ENCODE measurements around the gene NCOA3.

Gene NCOA3

GRCh38 chr20:47675190-47676142 is 173.8 kb downstream of the NCOA3 start:
- H3K27ac ChIP-seq: no peak overlapping the region
- in situ Hi-C loops (cut with HindIII; ENCODE audit: low pct_ligation_motif_present, low sequenced_read_pairs): loop anchor here (25.0 kb wide), 1 partner anchor 937 kb away; no protein-coding TSS in a partner anchor
- H3K4me3 ChIP-seq (ENCODE audit: low read depth, low read length): no peak overlapping the region
- H3K27me3 ChIP-seq (replicated peaks): no peaks in the 10 kb centered on the region
- no peaks in the 10 kb centered on the region for H3K36me3 ChIP-seq (replicated peaks)
- no peak for DNase-seq
- no peak for TF ChIP-seq CTCF (IDR thresholded peaks at IDR 0.05; ENCODE audit: low read depth, low read length, missing control alignments)

GRCh38 chr20:47676219-47676721 is 174.6 kb downstream of the NCOA3 start:
- Histone ChIP-seq H3K4me3 (ENCODE audit: low read depth, low read length) (no peak overlapping the region), H3K36me3 (replicated peaks) (no peaks in the 10 kb centered on the region), H3K27me3 (replicated peaks) (no peaks in the 10 kb centered on the region), H3K27ac (no peak overlapping the region)
- DNase-seq: no peak
- in situ Hi-C loops (cut with HindIII; ENCODE audit: low pct_ligation_motif_present, low sequenced_read_pairs): loop anchor here (25.0 kb wide), 1 partner anchor 936 kb away; no protein-coding TSS in a partner anchor
- TF ChIP-seq CTCF (IDR thresholded peaks at IDR 0.05; ENCODE audit: low read depth, low read length, missing control alignments): peak; percentile 25

- no peaks in the 10 kb centered on the region for H3K27me3 ChIP-seq (replicated peaks)
- H3K36me3 ChIP-seq (replicated peaks): no peaks in the 10 kb centered on the region
- no peak overlapping the region for H3K27ac ChIP-seq
- no peak for TF ChIP-seq CTCF (IDR thresholded peaks at IDR 0.05; ENCODE audit: low read depth, low read length, missing control alignments)
- DNase-seq: no peak
- H3K4me3 ChIP-seq (ENCODE audit: low read depth, low read length): no peak overlapping the region
- in situ Hi-C loops (cut with HindIII; ENCODE audit: low pct_ligation_motif_present, low sequenced_read_pairs): loop anchor here (25.0 kb wide), 1 partner anchor 935 kb away; no protein-coding TSS in a partner anchor
Observed at GRCh38 chr20:47676912-47677634, 175.4 kb downstream of the NCOA3 start.

GRCh38 chr20:47677635-47678453 is 176.2 kb downstream of the NCOA3 start:
- H3K27me3 ChIP-seq (replicated peaks): no peaks in the 10 kb centered on the region
- no peak overlapping the region for H3K27ac ChIP-seq
- H3K36me3 ChIP-seq (replicated peaks): no peaks in the 10 kb centered on the region
- in situ Hi-C loops (cut with HindIII; ENCODE audit: low pct_ligation_motif_present, low sequenced_read_pairs): loop anchor here (25.0 kb wide), 1 partner anchor 934 kb away; no protein-coding TSS in a partner anchor
- TF ChIP-seq CTCF (IDR thresholded peaks at IDR 0.05; ENCODE audit: low read depth, low read length, missing control alignments): peak; percentile 91
- no peak for DNase-seq
- no peak overlapping the region for H3K4me3 ChIP-seq (ENCODE audit: low read depth, low read length)

- in situ Hi-C loops (cut with HindIII; ENCODE audit: low pct_ligation_motif_present, low sequenced_read_pairs): loop anchor here (25.0 kb wide), 1 partner anchor 934 kb away; no protein-coding TSS in a partner anchor
- no peak for DNase-seq
Observed at GRCh38 chr20:47678536-47678935, 176.8 kb downstream of the NCOA3 start.

More at GRCh38 chr20:47678536-47678935, 176.8 kb downstream of the NCOA3 start:
- H3K36me3 ChIP-seq (replicated peaks): no peaks in the 10 kb centered on the region
- no peaks in the 10 kb centered on the region for H3K27me3 ChIP-seq (replicated peaks)
- TF ChIP-seq CTCF (IDR thresholded peaks at IDR 0.05; ENCODE audit: low read depth, low read length, missing control alignments): no peak
- H3K4me3 ChIP-seq (ENCODE audit: low read depth, low read length): no peak overlapping the region
- H3K27ac ChIP-seq: no peak overlapping the region

Data from brain microvascular endothelial cell (primary cell).